Fibroblast of skin of back (primary cell): Measurements from ENCODE around the gene COA5.

Source experiments
- DNase-seq: peaks from one replicate; pipeline ENCODE4 v3.0.0-alpha.2; 2013

The COA5 gene

DNA sequence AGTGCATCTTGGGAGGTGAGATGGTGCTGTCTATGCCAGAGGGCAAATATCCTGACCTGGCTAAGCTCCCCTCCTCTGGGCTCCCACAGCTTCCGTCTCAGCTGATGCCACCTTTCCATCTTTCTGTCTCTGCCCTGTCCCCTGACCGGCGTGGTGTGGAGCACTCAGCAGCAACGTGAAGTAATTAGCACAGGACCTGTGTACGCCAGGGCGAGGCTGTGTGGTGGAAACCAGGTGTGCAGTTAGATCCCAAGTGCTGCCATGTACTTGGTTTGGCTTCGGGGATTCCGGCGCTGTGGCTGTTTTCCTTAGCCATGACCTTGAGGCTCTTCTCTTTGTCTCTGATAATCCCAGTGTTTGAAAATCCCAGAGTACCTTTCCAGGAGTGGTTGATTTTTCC, 36.5 kb downstream of the COA5 start:
- no peak for DNase-seq

DNA sequence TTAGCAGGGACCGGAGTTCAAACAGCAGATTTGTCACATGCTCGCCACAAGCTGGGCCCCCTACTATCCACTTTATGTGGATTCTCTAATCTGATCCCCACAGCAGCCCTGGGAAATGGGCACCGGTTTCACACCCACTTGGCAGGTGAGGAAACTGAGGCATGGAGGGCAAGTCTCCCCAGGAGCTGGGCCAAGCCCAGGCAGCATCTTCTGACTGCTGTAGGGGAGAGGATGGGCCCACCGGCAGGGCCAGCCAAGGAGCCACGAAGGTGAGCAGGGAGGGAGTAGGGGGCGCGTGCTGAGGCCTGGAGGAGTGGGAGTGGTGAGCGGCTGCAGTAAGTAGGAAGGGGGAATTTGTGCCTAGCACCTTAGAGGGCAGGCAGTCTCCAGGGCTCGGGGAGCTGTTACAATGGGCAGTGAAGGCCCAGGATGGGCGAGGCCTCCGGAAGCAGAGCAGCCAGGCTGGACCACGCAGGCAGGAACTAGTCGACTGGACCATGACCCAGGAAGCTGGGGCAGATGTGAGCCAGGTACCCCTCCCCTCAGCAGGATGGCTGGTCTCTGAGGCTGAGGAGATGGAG, 37.1 kb downstream of the COA5 start:
- DNase-seq: no peak

DNA sequence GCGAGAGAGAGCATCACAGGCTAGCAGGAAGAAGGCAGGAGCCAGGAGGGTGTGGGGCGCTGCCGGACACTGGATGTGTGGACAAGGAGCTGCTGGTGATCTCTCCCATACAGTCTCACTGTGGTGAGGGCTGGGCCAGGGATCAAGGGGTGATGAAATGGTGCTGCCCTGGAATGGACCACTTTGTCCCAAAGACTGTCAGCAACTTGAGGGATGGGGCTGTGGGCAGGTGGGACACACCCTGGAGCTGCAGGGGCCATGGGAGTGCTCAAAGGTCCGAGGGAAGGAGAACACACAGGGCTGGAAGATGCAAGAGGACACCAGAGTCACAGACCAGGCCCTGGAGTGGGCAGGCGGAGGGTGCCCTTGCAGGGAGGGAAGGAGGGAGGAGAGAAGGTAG, 38.0 kb downstream of the COA5 start:
- no peak for DNase-seq

DNA sequence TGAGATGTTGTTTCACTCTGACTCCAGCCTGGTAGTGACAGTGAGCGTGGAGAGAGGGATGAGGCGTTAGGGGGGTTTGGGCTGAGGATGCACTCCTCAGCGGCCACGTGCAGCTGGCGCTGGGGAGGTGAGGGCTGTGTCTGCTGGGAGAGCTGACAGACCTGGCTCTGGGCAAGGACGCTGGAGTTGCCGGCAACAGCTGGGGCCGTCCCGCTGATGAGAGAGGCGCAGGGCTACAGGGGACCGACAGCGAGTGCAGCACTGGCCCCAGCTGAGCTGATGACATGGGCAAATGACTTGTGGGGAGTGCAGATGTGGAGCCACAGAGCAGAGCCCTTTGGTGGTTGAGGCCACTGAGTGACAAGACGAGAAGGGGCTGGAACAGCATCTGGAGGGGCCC, 38.4 kb downstream of the COA5 start:
- no peak for DNase-seq

GRCh38 chr2:98569197-98569793, 39.0 kb downstream of the COA5 start:
- DNase-seq: peak; percentile 9

DNA sequence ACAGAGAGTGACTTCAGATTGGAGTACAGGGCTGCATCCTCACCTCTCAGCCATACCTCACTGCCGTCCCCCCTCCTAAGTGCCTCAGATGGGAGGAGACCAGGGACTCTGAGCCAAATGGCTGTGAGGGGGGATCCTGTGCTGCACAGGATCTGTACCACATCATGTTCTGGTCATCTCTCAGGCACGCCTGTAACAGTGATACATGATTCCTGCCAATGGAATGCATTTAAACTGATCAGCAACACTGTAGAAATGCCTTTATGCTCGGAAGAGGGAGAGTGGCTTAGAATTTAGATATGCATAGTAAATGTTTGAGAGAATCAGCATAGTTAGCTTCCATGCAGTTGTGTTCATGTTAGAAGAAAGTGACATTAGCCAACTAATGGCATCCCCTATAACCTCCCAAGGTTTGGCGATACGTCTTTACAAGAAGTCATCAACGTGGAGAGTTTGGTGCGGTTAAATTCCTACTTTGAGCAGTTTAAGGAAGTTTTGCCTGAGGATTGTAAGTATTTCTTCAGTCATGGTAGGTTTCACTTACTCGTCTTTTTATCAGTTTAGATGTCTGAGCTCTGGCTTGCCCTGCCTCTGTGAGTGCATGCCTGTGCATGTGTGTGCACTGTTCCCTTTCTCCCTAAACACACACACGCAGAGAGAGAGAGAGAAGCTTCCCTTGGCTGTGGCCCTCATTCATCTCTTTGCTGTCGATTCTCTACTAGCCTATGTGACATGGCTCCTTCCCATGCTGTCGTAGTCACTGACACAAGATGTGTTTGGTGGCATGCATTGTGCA, 40.0 kb downstream of the COA5 start:
- peak; percentile 7 for DNase-seq

- DNase-seq: no peak
These were observed 42.4 kb downstream of the COA5 start for GRCh38 chr2:98565941-98566340.

- DNase-seq: no peak
These were observed 42.9 kb downstream of the COA5 start for GRCh38 chr2:98565286-98565860.

DNA sequence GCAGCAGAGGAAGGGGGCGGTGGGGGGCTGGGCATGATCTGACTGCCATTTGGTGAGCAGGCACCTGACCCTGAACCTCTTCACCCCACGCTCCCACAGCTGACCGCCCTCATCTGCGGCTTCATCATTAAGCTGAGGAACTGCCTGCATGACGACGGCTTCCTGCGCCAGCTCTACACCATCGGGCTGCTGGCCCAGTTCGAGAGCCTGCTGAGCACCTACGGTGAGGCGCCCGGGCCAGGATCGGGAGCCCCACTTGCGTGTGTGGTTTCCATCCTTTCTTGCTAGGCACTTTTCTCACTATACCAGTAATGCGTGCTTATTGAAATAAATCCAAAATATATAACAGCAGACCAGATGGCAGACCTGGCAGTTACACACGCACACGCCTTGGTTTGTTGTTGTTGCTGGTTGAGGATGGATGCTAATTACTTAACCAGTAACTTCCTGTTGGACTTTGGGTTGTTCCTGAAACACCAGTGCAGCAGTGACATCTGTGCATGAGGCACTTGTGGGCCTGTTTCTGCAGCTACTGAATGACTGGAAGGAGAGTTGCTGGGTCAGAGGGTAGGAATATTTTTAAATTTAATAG, 43.7 kb downstream of the COA5 start:
- DNase-seq: no peak

DNA sequence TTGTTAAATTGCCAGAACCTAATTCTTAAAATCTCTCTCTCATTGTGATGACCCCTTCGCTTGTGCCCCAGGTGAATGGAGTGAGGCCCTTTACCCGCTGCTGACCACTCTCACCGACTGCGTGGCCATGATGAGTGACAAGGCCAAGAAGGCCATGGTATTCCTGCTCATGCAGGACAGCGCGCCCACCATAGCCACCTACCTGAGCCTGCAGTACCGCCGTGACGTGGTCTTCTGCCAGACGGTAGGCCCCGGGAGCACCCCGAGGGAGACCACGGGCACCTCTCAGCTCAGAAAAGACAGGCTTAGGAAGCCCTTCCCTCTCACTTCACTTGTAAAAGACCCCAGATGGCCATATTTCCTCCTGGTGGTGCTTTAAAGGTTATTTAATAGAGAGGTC, 44.9 kb downstream of the COA5 start:
- DNase-seq: no peak

DNA sequence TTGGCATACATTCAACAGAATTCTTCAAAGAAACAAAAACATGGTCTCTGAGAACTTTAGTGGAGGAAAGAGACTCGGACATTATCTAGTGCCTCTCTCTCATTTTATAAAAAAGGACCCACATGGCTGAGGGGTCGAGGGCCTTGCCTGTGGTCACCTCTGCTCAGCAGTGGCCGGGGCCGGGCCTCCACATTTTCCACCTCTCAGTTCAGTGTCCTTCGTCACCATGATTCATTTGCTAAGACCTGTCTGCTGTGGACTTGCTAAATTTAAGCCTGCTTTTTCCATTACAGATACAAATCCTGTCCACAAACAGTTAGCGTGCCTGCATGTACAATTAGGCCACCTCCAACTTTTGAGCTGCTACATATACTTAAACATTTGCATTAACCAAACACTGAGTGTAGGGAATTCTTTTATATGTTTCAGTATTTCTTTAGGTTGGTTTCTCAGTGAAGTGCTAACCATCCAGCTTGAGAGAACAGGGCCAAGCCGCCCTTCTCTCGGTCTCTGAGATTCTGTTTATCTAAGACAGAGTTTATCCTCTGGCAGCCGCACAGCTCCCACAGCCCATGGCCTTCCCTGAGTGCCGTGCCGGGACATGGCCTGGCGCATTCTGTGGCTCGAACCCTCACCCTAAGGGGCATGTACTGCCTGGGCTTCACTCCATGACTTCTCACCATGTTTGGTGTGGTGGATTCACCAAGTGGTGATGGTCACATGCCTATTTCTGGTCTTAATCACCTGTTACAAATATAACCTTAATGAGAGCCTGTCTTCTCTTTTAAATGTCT, 46.2 kb downstream of the COA5 start:
- no peak for DNase-seq

DNA sequence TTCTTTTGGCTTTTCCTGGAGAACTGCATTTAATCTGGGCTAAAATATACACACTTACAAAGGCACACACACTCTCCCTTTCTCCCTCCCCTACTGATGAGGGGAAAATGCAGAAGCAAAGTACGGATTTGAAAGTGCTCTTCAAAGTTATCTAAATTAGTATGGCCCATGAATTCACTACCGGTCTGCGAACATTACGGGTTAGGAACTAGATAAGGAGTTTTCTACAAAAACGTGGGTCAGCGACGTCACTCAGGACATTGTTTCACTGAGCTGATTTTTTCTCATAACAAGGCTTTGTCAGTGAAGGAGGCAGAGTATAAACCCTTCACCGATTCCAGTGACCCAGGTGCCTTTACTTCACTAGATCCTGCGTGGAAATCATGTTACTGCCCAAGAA, 47.3 kb downstream of the COA5 start:
- DNase-seq: no peak

DNA sequence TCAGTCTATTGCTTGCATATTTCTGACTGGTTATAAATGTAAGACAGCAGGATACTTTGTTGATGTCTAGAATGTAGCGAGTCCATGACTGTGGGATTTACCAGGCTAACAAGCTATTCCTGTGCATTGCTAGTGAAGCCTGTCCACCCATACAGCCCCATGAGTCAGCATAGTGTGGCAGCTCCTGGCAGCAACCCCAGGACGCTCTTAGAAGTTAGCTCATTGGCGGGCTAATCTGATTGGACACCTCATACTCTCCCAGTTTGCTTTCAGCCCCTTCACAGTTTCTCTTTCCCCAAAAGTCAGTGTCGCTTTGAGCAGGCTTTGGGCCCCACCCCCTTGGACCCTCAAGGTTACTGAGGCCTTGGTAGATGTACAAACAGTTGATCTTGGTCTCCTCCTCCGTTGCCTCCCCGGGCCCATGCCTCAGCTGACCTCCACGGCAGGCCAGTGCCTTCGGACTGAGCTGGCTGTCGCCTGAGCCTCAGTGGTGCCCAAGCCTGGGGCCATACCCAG, 48.0 kb downstream of the COA5 start:
- peak; percentile 60 for DNase-seq

- no peak for DNase-seq
These were observed 48.7 kb downstream of the COA5 start for GRCh38 chr2:98559581-98559980.

DNA sequence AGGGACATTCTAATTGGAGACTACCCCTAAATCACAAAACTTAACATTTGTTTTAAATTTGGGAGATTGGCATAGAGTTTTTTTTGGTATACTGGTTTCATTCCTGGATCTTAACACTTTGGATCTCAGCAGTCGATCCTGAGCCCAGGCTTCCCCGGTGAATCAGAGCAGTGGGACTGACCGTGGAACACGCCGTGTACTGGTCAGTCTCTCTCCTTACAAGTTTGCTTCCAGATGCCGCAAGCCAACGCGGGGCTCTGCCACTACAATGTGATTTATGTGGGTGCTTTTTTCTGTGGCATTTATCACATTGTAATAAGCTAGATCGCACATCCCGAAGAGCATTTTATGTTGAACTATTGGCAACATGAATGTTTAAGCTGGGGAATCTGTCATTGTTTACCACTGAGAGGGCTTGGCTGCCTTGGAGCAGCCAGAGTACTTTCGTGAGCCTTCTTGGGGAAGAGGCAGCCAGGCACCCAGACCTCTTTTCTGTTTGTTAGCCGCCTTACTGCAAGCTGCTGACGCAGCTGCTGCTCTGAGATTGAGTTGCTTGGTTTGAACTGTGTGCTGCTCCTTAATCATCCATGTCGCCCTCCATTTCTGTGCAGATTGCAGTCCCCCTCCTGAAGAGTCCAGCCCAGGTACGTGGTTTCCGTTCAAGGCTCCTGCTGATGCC, 49.3 kb downstream of the COA5 start:
- DNase-seq: no peak

GRCh38 chr2:98556344-98557033, 51.8 kb downstream of the COA5 start:
- no peak for DNase-seq

DNA sequence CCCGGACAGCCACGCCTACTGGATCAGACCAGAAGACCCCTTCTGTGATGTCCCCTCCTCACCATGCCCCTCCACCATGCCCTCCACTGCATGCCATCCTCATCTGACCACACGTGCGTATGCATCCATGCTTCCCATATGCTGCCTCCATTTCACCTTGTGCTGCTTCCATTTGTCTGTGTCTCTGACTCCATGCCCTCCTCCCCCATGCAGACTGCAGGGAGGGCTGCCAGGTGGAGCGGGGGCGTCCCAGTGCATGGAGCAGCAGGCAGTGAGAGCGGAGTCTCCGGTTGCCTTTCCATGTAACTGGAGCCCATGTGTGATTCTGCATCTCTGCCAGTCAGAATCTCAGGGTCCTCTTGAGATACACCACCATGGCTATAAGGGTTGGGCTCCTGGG, 52.6 kb downstream of the COA5 start:
- DNase-seq: no peak

DNA sequence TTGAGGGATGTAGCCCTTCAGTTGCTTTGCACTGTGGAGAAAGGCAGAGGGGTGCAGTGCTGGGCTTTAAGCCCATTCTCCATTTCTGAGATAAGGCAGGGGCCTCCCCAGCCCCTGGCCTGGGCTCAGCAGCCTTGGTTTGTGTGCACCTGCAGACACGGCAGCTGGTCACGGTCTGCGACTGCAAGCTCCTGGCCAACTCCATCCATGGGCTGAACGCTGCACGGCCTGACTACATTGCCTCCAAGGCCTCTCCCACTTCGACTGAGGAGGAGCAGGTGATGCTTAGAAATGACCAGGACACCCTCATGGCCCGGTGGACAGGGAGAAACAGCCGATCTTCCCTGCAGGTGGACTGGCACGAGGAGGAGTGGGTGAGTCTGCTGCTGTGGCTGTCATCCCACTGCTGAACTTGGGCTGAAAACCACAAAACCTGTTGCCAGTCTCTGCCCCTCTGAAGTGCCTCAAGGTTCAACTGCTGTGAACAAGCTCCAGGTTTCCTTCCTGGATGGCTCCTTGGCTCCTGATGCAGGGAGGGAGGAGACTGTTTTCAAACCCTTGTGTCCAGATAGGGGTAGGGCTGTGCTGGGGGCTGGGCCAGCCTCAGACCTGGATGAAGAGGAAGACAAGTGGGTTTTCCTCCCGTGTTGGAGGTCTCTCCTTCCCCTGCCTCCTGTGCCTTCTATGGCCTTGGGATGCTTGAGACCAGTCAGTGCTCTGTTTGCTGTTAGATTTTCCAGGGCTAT, 54.0 kb downstream of the COA5 start:
- DNase-seq: no peak

DNA sequence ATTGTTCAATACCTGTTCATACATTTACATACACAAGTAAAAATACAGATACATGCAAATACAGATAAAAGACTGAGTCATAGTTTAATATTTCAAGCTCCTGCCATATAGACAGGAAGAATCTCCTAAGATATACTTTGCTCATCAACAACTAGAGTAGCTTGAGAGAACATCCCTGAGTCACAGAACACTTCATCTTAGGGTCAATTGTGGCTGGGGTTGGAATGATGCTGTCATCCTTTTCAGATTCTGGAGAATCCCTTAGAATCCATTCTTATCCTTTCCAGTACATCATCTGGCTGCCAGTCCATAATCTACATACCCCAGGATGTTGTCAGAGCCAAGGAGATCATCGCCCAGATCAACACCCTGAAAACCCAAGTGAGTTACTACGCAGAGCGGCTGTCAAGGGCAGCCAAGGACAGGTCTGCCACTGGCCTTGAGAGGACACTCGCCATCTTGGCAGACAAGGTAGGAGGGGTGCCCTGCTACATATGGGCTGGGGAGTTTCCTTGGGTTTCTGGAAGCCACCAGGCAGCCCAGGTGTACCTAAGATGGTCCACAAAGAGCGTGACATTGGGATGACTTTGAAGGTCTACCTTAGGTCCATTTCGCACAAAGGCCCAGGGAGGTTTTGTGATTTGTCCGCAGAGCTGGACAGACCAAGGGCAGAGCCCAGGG, 55.7 kb downstream of the COA5 start:
- peak; percentile 41 for DNase-seq

GRCh38 chr2:98551316-98551715, 57.0 kb downstream of the COA5 start:
- DNase-seq: no peak
